HepG2 (cell line): ENCODE data around the gene CKLF. TPM values are rescaled to one million over a fixed set of nuclear protein-coding genes. Genes with fewer than 3 reads are reported as not detected.

Source experiments
- CC2D1A ChIP-seq: sonication (generic); formaldehyde crosslinking; IDR thresholded peaks from 2 replicates; pipeline ENCODE4 v1.8.1; 2023; ENCODE audit warnings: mild to moderate bottlenecking, missing genetic modification reagents
- EP300 ChIP-seq, 3 experiments: sonication (generic) in 1 of 3; formaldehyde crosslinking in 1 of 3; IDR thresholded peaks; 2 replicates each; pipeline versions ENCODE4 v1.5.1 to v1.6.1; 2011 to 2020; ENCODE audit warnings: low read depth in 2 of 3, low read length in 2 of 3, borderline replicate concordance in 1 of 3, improper control_type of control experiment in 1 of 3, mild to moderate bottlenecking in 1 of 3, missing genetic modification reagents in 1 of 3, moderate library complexity in 1 of 3
- MAFK ChIP-seq, 2 experiments: IDR thresholded peaks in 1 of 2; conservative IDR thresholded peaks in 1 of 2; 2 replicates each; pipeline ENCODE4 v1.6.1; 2011; ENCODE audit warnings: improper control_type of control experiment in 2 of 2, low read length in 2 of 2
- MEIS1 ChIP-seq: sonication (generic); formaldehyde crosslinking; IDR thresholded peaks from 2 replicates; pipeline ENCODE4 v1.9.0; 2021; ENCODE audit warnings: mild to moderate bottlenecking, missing genetic modification reagents, moderate library complexity, borderline replicate concordance
- MXD4 ChIP-seq: IDR thresholded peaks from 2 replicates; pipeline ENCODE4 v1.6.1; 2016; ENCODE audit warnings: mild to moderate bottlenecking, missing biosample characterization, missing genetic modification reagents
- NFYB ChIP-seq: sonication (generic); formaldehyde crosslinking; IDR thresholded peaks from 2 replicates; pipeline ENCODE4 v1.4.0; 2020; ENCODE audit warnings: missing genetic modification reagents
- NONO ChIP-seq, 2 experiments: fragments of 450-650 bp in 1 of 2; sonication (generic) in 1 of 2; formaldehyde crosslinking in 1 of 2; IDR thresholded peaks in 1 of 2; conservative IDR thresholded peaks in 1 of 2; 2 replicates each; pipeline versions ENCODE4 v1.6.1 to v1.8.0; 2017 to 2022; ENCODE audit warnings: mild to moderate bottlenecking in 1 of 2, missing genetic modification reagents in 1 of 2, moderate library complexity in 1 of 2
- PRMT3 ChIP-seq: sonication (generic); formaldehyde crosslinking; IDR thresholded peaks from 2 replicates; pipeline ENCODE4 v1.8.1; 2022; ENCODE audit warnings: low read depth, mild to moderate bottlenecking, moderate library complexity, missing genetic modification reagents, borderline replicate concordance
- RFXANK ChIP-seq: IDR thresholded peaks from 2 replicates; pipeline ENCODE4 v1.6.1; 2016
- SIX4 ChIP-seq: sonication (generic); formaldehyde crosslinking; IDR thresholded peaks from 2 replicates; pipeline ENCODE4 v1.4.0; 2020; ENCODE audit warnings: missing genetic modification reagents
- SOX13 ChIP-seq, 3 experiments: fragments of 450-650 bp in 1 of 3; sonication (generic) in 1 of 3; formaldehyde crosslinking in 1 of 3; IDR thresholded peaks in 2 of 3; conservative IDR thresholded peaks in 1 of 3; 2 replicates each; pipeline versions ENCODE4 v1.5.0 to v1.6.1; 2016 to 2020; ENCODE audit warnings: antibody characterized with exemption in 1 of 3, mild to moderate bottlenecking in 1 of 3, missing compliant biosample characterization in 1 of 3, missing genetic modification reagents in 1 of 3, moderate library complexity in 1 of 3
- SP5 ChIP-seq: IDR thresholded peaks from 2 replicates; pipeline ENCODE4 v1.6.1; 2016; ENCODE audit warnings: low read depth, borderline replicate concordance
- XRCC5 ChIP-seq: fragments of 200-400 bp; formaldehyde crosslinking; optimal IDR thresholded peaks from 2 replicates; pipeline ENCODE3; 2017; ENCODE audit warnings: mild to moderate bottlenecking, low read length
- ZNF496 ChIP-seq: sonication (generic); formaldehyde crosslinking; IDR thresholded peaks from 2 replicates; pipeline ENCODE4 v1.8.1; 2023; ENCODE audit warnings: mild to moderate bottlenecking, moderate library complexity, missing genetic modification reagents; ENCODE audit not compliant: insufficient replicate concordance
- ZNF678 ChIP-seq: sonication (generic); formaldehyde crosslinking; IDR thresholded peaks from 2 replicates; pipeline ENCODE4 v1.4.0; 2020; ENCODE audit warnings: mild to moderate bottlenecking, missing genetic modification reagents
- ZNF709 ChIP-seq: sonication (generic); formaldehyde crosslinking; IDR thresholded peaks from 2 replicates; pipeline ENCODE4 v1.5.0; 2020; ENCODE audit warnings: mild to moderate bottlenecking, missing genetic modification reagents
- ZNF83 ChIP-seq: sonication (generic); formaldehyde crosslinking; IDR thresholded peaks from 2 replicates; pipeline ENCODE4 v1.4.0; 2020; ENCODE audit warnings: missing genetic modification reagents, mild to moderate bottlenecking, borderline replicate concordance
- polyA plus RNA-seq, 8 experiments: library from polyadenylated mRNA; depleted of rRNA in 3 of 8; stranded (reverse) in 7 of 8; unstranded in 1 of 8; fragments of >200 nt; fragmentation: Illumina TruSeq in 4 of 8; extraction: Trizol in 4 of 8; gene quantifications; 2 replicates each; pipeline versions ENCODE4 v1.2.1 to v1.2.3, GENCODE V29; 2011 to 2016; ENCODE audit warnings: low read depth in 4 of 8, missing spikeins in 1 of 8, mixed read lengths in 1 of 8; ENCODE audit not compliant: insufficient read depth in 1 of 8
- total RNA-seq, 5 experiments: library from RNA; depleted of rRNA; stranded (reverse); fragments of >200 nt; fragmentation: Illumina TruSeq; extraction: Trizol; gene quantifications; 2 replicates each; pipeline ENCODE4 v1.2.3, GENCODE V29; 2016; ENCODE audit warnings: low read depth in 1 of 5
- TF ChIP-seq, protein P1 (sequence below): sonication (generic); formaldehyde crosslinking; IDR thresholded peaks from 2 replicates; pipeline ENCODE4 v1.8.0; 2022; ENCODE audit warnings: mild to moderate bottlenecking, missing genetic modification reagents, moderate library complexity
- TF ChIP-seq, protein P2 (sequence below): sonication (generic); formaldehyde crosslinking; IDR thresholded peaks from 2 replicates; pipeline ENCODE4 v1.5.1; 2020; ENCODE audit warnings: missing genetic modification reagents, mild to moderate bottlenecking, borderline replicate concordance
- TF ChIP-seq, protein P3 (sequence below): IDR thresholded peaks from 2 replicates; pipeline ENCODE4 v1.6.1; 2016; ENCODE audit warnings: control low read depth
- TF ChIP-seq, protein P4 (sequence below): sonication (generic); formaldehyde crosslinking; IDR thresholded peaks from 2 replicates; pipeline ENCODE4 v1.8.1; 2023; ENCODE audit warnings: mild to moderate bottlenecking, missing genetic modification reagents
- TF ChIP-seq, protein P5 (sequence below): sonication (generic); formaldehyde crosslinking; IDR thresholded peaks from 2 replicates; pipeline ENCODE4 v1.5.0; 2020; ENCODE audit warnings: missing genetic modification reagents

Gene CKLF
- total and polyA plus RNA-seq, 2 of the 13 experiments (the other 11 are each of a cell fraction or from before 2014, with no cell fraction given): 120 to 167 TPM

DNA sequence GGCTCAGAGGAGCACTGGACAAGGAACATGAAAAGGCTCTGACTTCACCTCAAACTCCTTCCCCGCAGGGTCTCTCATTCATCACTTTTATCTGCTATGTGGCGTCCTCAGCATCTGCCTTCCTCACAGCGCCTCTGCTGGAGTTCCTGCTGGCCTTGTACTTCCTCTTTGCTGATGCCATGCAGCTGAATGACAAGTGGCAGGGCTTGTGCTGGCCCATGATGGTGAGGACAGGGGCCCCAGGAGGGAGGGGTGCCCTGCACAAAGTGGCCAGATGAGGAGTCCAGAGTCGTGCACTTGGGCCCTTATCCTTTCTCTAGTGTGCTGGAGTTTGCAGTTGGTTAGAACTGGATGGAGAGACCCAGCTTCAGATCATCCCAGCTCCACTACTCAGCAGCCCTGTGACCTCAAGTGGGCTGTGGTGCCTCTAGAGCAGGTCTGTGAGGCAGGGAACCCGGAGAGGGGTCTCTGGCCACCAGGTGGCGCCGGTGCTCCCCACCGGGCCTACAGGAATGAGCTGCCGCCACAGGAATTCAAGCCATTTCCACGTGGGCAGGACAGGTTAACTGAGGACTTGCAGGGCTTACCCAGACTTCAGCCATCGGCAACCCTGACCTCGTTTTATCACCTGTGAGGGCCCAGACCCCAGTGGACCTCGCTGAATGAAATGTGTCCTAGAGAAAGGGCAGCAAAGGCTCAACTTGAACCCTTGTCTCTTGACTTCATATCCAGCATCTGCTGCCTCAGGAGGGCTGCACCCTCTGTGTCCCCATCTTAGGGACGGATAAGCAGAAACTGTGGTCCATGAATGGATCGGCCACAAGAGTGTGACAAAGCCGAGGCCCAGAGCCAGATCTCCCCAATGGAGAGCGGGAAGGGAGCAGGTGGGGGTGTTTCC lies 56.1 kb downstream of the CKLF start (continued):
- TF ChIP-seq, protein P1, sequence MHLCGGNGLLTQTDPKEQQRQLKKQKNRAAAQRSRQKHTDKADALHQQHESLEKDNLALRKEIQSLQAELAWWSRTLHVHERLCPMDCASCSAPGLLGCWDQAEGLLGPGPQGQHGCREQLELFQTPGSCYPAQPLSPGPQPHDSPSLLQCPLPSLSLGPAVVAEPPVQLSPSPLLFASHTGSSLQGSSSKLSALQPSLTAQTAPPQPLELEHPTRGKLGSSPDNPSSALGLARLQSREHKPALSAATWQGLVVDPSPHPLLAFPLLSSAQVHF: no peak
- peak; percentile 99 for TF ChIP-seq XRCC5
- TF ChIP-seq RFXANK (CRISPR knock-in tag): no peak
- no peak for TF ChIP-seq SP5 (CRISPR knock-in tag)
- TF ChIP-seq ZNF83 (CRISPR knock-in tag): peak; percentile 94; the same call in 1 of the 2 replicates
- peak; percentile 75 for TF ChIP-seq ZNF709 (CRISPR knock-in tag)
- no peak for TF ChIP-seq SIX4 (CRISPR knock-in tag)
- TF ChIP-seq SOX13 (IDR thresholded peaks at IDR 0.05): no peak
- TF ChIP-seq SOX13 (CRISPR knock-in tag; conservative IDR thresholded peaks at IDR 0.05 in 1 of 2, IDR thresholded peaks at IDR 0.05 in 1 of 2): peak; percentile 48 to 58; a peak in 1 of 4 replicates
- TF ChIP-seq NONO (IDR thresholded peaks at IDR 0.05): no peak
- TF ChIP-seq NONO (CRISPR knock-in tag; conservative IDR thresholded peaks at IDR 0.05): peak; percentile 28; the same call in 1 of the 2 replicates
- TF ChIP-seq NFYB: 0 out of 2 replicates have a peak, but pooled peaks have one; percentile 25
- TF ChIP-seq, protein P2, sequence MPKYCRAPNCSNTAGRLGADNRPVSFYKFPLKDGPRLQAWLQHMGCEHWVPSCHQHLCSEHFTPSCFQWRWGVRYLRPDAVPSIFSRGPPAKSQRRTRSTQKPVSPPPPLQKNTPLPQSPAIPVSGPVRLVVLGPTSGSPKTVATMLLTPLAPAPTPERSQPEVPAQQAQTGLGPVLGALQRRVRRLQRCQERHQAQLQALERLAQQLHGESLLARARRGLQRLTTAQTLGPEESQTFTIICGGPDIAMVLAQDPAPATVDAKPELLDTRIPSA (CRISPR knock-in tag): no peak
- TF ChIP-seq MAFK (conservative IDR thresholded peaks at IDR 0.05 in 1 of 2, IDR thresholded peaks at IDR 0.05 in 1 of 2; ENCODE audit: low read length in 2 of 2): no peak
- peak; percentile 98 for TF ChIP-seq MXD4
- no peak; the same call in 1 of the 2 replicates for TF ChIP-seq ZNF678 (CRISPR knock-in tag)
- TF ChIP-seq, protein P3, sequence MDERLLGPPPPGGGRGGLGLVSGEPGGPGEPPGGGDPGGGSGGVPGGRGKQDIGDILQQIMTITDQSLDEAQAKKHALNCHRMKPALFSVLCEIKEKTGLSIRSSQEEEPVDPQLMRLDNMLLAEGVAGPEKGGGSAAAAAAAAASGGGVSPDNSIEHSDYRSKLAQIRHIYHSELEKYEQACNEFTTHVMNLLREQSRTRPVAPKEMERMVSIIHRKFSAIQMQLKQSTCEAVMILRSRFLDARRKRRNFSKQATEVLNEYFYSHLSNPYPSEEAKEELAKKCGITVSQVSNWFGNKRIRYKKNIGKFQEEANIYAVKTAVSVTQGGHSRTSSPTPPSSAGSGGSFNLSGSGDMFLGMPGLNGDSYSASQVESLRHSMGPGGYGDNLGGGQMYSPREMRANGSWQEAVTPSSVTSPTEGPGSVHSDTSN (CRISPR knock-in tag): no peak
- TF ChIP-seq PRMT3 (CRISPR knock-in tag): peak; percentile 88; the same call in 1 of the 2 replicates
- TF ChIP-seq MEIS1 (CRISPR knock-in tag): peak; percentile 90
- TF ChIP-seq EP300 (IDR thresholded peaks at IDR 0.05; ENCODE audit: low read depth in 2 of 2, low read length in 2 of 2): peak in 1 of 2 experiments; percentile 20; a peak in 2 of 4 replicates
- peak; percentile 42; the same call in 1 of the 2 replicates for TF ChIP-seq EP300 (CRISPR knock-in tag; IDR thresholded peaks at IDR 0.05; ENCODE audit: borderline replicate concordance)
- no peak for TF ChIP-seq ZNF496
- TF ChIP-seq CC2D1A (CRISPR knock-in tag): no peak
- TF ChIP-seq, protein P4, sequence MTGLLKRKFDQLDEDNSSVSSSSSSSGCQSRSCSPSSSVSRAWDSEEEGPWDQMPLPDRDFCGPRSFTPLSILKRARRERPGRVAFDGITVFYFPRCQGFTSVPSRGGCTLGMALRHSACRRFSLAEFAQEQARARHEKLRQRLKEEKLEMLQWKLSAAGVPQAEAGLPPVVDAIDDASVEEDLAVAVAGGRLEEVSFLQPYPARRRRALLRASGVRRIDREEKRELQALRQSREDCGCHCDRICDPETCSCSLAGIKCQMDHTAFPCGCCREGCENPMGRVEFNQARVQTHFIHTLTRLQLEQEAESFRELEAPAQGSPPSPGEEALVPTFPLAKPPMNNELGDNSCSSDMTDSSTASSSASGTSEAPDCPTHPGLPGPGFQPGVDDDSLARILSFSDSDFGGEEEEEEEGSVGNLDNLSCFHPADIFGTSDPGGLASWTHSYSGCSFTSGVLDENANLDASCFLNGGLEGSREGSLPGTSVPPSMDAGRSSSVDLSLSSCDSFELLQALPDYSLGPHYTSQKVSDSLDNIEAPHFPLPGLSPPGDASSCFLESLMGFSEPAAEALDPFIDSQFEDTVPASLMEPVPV (CRISPR knock-in tag): peak; percentile 84
- TF ChIP-seq, protein P5, sequence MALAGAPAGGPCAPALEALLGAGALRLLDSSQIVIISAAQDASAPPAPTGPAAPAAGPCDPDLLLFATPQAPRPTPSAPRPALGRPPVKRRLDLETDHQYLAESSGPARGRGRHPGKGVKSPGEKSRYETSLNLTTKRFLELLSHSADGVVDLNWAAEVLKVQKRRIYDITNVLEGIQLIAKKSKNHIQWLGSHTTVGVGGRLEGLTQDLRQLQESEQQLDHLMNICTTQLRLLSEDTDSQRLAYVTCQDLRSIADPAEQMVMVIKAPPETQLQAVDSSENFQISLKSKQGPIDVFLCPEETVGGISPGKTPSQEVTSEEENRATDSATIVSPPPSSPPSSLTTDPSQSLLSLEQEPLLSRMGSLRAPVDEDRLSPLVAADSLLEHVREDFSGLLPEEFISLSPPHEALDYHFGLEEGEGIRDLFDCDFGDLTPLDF (CRISPR knock-in tag): no peak; the same call in 1 of the 2 replicates
